ENCODE results near the gene ARHGEF10L.

ARHGEF10L gene

DNA sequence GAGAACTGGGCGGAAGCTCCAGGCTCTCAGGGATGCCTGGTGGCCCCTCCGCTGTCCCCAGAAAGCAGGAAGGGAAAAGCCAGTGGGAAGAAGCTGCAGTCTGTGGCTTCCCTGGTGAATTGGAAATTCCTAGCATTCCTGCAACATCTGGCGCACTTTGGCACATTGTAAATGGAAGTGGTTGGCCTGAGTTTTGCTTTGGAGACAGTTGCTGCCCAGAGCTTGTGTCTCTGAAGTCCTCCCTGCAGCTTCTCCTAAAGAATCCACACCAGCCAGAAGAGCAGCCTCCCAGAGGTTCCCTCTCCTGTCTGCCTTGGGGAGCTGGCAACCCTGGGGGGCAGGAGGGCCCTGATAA lies 48.2 kb downstream of the ARHGEF10L start:
- no peak overlapping the region for H3K4me3 ChIP-seq (replicated peaks; ENCODE audit: insufficient read depth, low read length)
- H3K27me3 ChIP-seq (ENCODE audit: insufficient read depth, poor library complexity, severe bottlenecking), result no peaks in the 10 kb centered on the region
- no peak for DNase-seq (ENCODE audit: low read depth in 1 of 2, low spot score in 1 of 2)
- TF ChIP-seq, protein P1, sequence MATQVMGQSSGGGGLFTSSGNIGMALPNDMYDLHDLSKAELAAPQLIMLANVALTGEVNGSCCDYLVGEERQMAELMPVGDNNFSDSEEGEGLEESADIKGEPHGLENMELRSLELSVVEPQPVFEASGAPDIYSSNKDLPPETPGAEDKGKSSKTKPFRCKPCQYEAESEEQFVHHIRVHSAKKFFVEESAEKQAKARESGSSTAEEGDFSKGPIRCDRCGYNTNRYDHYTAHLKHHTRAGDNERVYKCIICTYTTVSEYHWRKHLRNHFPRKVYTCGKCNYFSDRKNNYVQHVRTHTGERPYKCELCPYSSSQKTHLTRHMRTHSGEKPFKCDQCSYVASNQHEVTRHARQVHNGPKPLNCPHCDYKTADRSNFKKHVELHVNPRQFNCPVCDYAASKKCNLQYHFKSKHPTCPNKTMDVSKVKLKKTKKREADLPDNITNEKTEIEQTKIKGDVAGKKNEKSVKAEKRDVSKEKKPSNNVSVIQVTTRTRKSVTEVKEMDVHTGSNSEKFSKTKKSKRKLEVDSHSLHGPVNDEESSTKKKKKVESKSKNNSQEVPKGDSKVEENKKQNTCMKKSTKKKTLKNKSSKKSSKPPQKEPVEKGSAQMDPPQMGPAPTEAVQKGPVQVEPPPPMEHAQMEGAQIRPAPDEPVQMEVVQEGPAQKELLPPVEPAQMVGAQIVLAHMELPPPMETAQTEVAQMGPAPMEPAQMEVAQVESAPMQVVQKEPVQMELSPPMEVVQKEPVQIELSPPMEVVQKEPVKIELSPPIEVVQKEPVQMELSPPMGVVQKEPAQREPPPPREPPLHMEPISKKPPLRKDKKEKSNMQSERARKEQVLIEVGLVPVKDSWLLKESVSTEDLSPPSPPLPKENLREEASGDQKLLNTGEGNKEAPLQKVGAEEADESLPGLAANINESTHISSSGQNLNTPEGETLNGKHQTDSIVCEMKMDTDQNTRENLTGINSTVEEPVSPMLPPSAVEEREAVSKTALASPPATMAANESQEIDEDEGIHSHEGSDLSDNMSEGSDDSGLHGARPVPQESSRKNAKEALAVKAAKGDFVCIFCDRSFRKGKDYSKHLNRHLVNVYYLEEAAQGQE (IDR thresholded peaks at IDR 0.05; ENCODE audit: insufficient replicate concordance, low read depth), result no peak
- no peak for TF ChIP-seq POLR2AphosphoS5 (IDR thresholded peaks at IDR 0.05; ENCODE audit: low read depth)
- TF ChIP-seq, protein P2, sequence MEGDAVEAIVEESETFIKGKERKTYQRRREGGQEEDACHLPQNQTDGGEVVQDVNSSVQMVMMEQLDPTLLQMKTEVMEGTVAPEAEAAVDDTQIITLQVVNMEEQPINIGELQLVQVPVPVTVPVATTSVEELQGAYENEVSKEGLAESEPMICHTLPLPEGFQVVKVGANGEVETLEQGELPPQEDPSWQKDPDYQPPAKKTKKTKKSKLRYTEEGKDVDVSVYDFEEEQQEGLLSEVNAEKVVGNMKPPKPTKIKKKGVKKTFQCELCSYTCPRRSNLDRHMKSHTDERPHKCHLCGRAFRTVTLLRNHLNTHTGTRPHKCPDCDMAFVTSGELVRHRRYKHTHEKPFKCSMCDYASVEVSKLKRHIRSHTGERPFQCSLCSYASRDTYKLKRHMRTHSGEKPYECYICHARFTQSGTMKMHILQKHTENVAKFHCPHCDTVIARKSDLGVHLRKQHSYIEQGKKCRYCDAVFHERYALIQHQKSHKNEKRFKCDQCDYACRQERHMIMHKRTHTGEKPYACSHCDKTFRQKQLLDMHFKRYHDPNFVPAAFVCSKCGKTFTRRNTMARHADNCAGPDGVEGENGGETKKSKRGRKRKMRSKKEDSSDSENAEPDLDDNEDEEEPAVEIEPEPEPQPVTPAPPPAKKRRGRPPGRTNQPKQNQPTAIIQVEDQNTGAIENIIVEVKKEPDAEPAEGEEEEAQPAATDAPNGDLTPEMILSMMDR (IDR thresholded peaks at IDR 0.05; ENCODE audit: insufficient read depth, low read length), result no peak
- no peak for TF ChIP-seq SPI1 (IDR thresholded peaks at IDR 0.05; ENCODE audit: borderline replicate concordance, low read depth)
- no peak for TF ChIP-seq GABPA (IDR thresholded peaks at IDR 0.05; ENCODE audit: low read depth)
- peak overlapping the region; percentile 31; the same call in 1 of the 2 replicates for H3K27ac ChIP-seq (replicated peaks)

DNA sequence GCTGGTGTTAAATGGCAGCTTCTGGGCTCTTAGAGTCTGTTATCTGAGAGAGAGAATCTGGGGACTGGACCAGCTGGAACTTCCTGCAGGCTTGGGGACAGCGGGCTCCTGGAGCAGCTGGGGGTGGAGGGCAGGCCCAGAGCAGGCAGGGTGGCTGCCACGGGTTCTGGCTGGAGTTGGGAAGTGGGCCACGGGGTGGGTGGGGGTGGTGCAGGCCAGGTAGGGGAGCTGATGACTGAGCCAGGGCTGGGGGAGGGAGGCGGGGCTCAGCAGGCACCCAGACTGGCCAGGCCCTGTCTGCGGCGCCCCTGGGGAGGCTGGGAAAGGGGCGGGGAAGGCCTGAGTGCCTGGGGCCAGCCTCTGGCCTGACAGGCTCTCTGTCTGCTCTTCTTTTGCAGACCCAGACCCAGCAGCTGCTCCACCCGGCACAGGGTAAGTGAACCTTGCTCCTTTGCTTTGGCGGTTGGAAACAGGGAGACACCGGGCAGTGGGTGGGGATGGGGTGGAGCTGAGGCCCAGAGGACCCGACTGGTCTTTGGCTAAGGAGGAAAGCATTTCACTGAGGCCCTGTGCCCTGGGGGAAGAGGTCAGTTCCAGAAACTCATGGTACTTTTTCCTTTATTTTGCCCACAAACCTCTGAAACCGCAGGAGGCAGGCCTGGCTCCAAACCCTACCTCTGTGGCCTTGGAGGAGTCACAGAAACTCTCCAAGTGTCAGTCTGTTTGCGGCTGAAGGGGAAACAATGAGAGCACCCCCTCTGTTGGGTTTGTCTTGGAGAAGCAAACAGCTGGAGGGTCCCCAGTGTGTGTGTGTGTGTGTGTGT lies 48.8 kb downstream of the ARHGEF10L start:
- Histone ChIP-seq H3K27me3 (ENCODE audit: insufficient read depth, poor library complexity, severe bottlenecking) (no peaks in the 10 kb centered on the region), H3K27ac (replicated peaks) (peak overlapping the region; percentile 40; the same call in 1 of the 2 replicates), H3K4me3 (replicated peaks; ENCODE audit: insufficient read depth, low read length) (peak overlapping the region; percentile 9; the same call in 1 of the 2 replicates)
- peak; percentile 34 to 60 for DNase-seq (ENCODE audit: low read depth in 1 of 2, low spot score in 1 of 2)
- TF ChIP-seq, protein P1 (IDR thresholded peaks at IDR 0.05; ENCODE audit: insufficient replicate concordance, low read depth), result no peak
- TF ChIP-seq GABPA (IDR thresholded peaks at IDR 0.05; ENCODE audit: low read depth) (no peak), SPI1 (IDR thresholded peaks at IDR 0.05; ENCODE audit: borderline replicate concordance, low read depth) (no peak), POLR2AphosphoS5 (IDR thresholded peaks at IDR 0.05; ENCODE audit: low read depth) (peak; percentile 36; the same call in 1 of the 2 replicates)
- TF ChIP-seq, protein P2 (IDR thresholded peaks at IDR 0.05; ENCODE audit: insufficient read depth, low read length), result no peak

DNA sequence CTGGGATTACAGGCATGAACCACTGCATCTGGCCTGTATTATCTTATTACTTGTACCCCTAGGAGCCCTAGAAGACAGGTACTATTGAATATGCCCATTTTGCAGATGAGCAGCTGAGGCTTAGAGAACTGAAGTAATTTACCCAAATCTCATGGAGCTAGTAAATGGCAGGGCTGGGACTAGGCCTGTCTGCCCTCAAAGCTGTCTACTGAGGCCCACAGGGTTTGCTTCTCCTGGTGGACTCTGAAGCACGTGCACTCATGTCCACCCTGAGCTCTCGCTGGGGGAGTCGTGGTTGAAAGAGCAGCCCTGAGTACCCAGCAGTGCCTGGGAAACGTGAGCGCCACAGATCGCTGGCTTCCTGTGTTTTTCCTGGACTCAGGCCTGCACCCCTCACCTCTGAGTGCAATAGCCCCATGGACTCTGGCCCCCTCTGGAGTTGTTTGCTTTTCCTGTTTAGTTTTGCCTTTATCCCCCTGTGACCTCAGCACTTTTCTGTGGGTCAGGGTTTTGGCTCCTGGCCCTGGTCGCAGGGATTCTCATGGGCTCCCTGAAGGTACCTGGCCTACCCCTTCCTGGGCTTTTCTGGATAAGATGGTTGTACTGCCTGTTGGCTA lies 52.4 kb downstream of the ARHGEF10L start:
- TF ChIP-seq, protein P2 (IDR thresholded peaks at IDR 0.05; ENCODE audit: insufficient read depth, low read length), result no peak
- TF ChIP-seq, protein P1 (IDR thresholded peaks at IDR 0.05; ENCODE audit: insufficient replicate concordance, low read depth), result no peak
- TF ChIP-seq SPI1 (IDR thresholded peaks at IDR 0.05; ENCODE audit: borderline replicate concordance, low read depth) (no peak), GABPA (IDR thresholded peaks at IDR 0.05; ENCODE audit: low read depth) (no peak), POLR2AphosphoS5 (IDR thresholded peaks at IDR 0.05; ENCODE audit: low read depth) (no peak)
- H3K4me3 ChIP-seq (replicated peaks; ENCODE audit: insufficient read depth, low read length), result no peak overlapping the region
- H3K27me3 ChIP-seq (ENCODE audit: insufficient read depth, poor library complexity, severe bottlenecking), result no peaks in the 10 kb centered on the region
- DNase-seq (ENCODE audit: low read depth in 1 of 2, low spot score in 1 of 2), result no peak
- no peak overlapping the region for H3K27ac ChIP-seq (replicated peaks)
